Panc1 (cell line): ENCODE measurements around the gene NUTM1. TPM values are rescaled to one million over a fixed set of nuclear protein-coding genes. Genes with fewer than 3 reads are reported as not detected.

Experiments
- ATAC-seq: fragments of 200-7000 bp; cut with Tn5 transposase; 2 replicates; pipeline ENCODE4 v1.9.1; 2020; ENCODE audit warnings: mild to moderate bottlenecking, moderate library complexity
- BruUV-seq: library from RNA; stranded (reverse); fragments of 400-500 nt; replicated peaks from 2 replicates; lab custom pipeline; 2021; lab: Mats Ljungman, UMichigan
- CTCF ChIA-PET: fragments of 300-600 bp; sonication (Branson Sonifier 250); formaldehyde crosslinking; loops from one replicate; lab custom pipeline; 2022; ENCODE audit warnings: antibody characterized with exemption; lab: Charles Lee
- POLR2A ChIA-PET: fragments of 300-600 bp; sonication (Branson Sonifier 250); formaldehyde crosslinking; loops from one replicate; lab custom pipeline; 2022; ENCODE audit warnings: antibody characterized with exemption; lab: Charles Lee
- DNase-seq: peaks from one replicate; pipeline ENCODE4 v3.0.0-alpha.2; 2010; ENCODE audit warnings: low read depth, low spot score
- H3K27ac ChIP-seq: 2 replicates; pipeline ENCODE4 v1.5.1; 2011; ENCODE audit warnings: mild to moderate bottlenecking, low read length, inconsistent platforms
- H3K27me3 ChIP-seq: fragments of 200-500 bp; sonication (Bioruptor generic); 2 replicates; pipeline ENCODE4 v1.6.0; 2014; ENCODE audit warnings: low read length, inconsistent platforms; ENCODE audit not compliant: control insufficient read depth, insufficient read depth
- H3K36me3 ChIP-seq: fragments of 200-500 bp; sonication (Bioruptor generic); 2 replicates; pipeline ENCODE4 v1.5.1; 2014; ENCODE audit warnings: inconsistent platforms, mild to moderate bottlenecking, low read length, moderate library complexity; ENCODE audit not compliant: control insufficient read depth, insufficient read depth
- H3K4me1 ChIP-seq: 2 replicates; pipeline ENCODE4 v1.5.1; 2011; ENCODE audit warnings: inconsistent platforms, mild to moderate bottlenecking, low read length, moderate library complexity; ENCODE audit not compliant: control insufficient read depth, insufficient read depth
- H3K4me3 ChIP-seq, 2 experiments: 2 replicates each; pipeline ENCODE4 v1.5.1; 2011 to 2012; ENCODE audit warnings: low read depth in 2 of 2, low read length in 2 of 2, mild to moderate bottlenecking in 2 of 2, inconsistent platforms in 1 of 2, moderate library complexity in 1 of 2
- H3K9me3 ChIP-seq: fragments of 200-500 bp; sonication (Bioruptor generic); 2 replicates; pipeline ENCODE4 v1.5.1; 2014; ENCODE audit warnings: low read depth, mild to moderate bottlenecking, inconsistent platforms, low read length, moderate library complexity; ENCODE audit not compliant: control insufficient read depth, insufficient read depth
- POLR2AphosphoS5 ChIP-seq: IDR thresholded peaks from 2 replicates; pipeline ENCODE4 v1.6.1; 2012; ENCODE audit warnings: mild to moderate bottlenecking, low read depth, low read length, moderate library complexity
- SIN3A ChIP-seq: IDR thresholded peaks from 2 replicates; pipeline ENCODE4 v1.6.1; 2012; ENCODE audit warnings: low read depth, mild to moderate bottlenecking, low read length, moderate library complexity, borderline replicate concordance; ENCODE audit not compliant: insufficient read depth
- TCF7L2 ChIP-seq: IDR thresholded peaks from 2 replicates; pipeline ENCODE4 v1.6.1; 2011; ENCODE audit warnings: mild to moderate bottlenecking, low read depth, low read length, inconsistent platforms
- in situ Hi-C: cut with HindIII; loops from 2 replicates; pipeline ENCODE4 v1.10.0; 2016; ENCODE audit warnings: low sequenced_read_pairs, low pct_unique_long_range_greater_than_20kb
- intact Hi-C: fragments of 100-400 bp; cut with micrococcal nuclease; formaldehyde crosslinking; loops from one replicate; pipeline ENCODE4 v1.10.0; 2022; ENCODE audit not compliant: unreplicated experiment
- total RNA-seq: library from RNA; stranded (reverse); gene quantifications from one replicate; pipeline ENCODE4 v1.2.1, GENCODE V29; 2021; ENCODE audit not compliant: unreplicated experiment
- TF ChIP-seq, protein P1 (sequence below): fragments of 450-650 bp; IDR thresholded peaks from 2 replicates; pipeline ENCODE4 v1.5.1; 2017; ENCODE audit warnings: mild to moderate bottlenecking
- TF ChIP-seq, protein P2 (sequence below), 2 experiments: IDR thresholded peaks; 2 replicates each; pipeline ENCODE4 v1.6.1; 2011 to 2012; ENCODE audit warnings: low read depth in 2 of 2, control low read depth in 1 of 2, low read length in 1 of 2, mild to moderate bottlenecking in 1 of 2, moderate library complexity in 1 of 2; ENCODE audit not compliant: insufficient read depth in 1 of 2

Gene NUTM1
- total RNA-seq, 1 experiment from 2014 or later: 0.05 TPM

DNA sequence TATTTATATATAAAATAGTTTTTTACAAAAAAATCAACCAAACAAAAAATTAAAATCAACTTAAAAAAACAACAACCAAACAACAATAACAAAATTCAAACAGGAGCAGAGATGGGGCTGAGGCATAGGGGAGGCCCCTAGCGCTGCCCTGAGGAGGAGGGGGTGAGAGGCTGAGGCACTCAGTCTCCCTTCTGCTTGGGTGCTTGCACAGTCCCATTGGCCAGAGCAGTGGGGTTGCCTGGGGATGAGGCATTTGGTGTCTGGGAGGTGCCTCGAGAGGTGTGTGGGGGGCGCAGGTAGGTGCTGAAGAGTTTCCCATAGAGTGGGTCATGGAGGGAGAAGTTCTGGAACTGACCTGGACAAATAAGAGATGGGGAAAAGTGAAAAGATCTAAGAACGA lies 15.8 kb downstream of the NUTM1 start:
- DNase-seq (no peak), ATAC-seq (no peak)
- H3K4me3 ChIP-seq: no peak overlapping the region
- CTCF ChIA-PET: interaction anchor here (0.5 to 1.2 kb wide), 2 partner anchors 9 to 186 kb away, joined by 4 read pairs; no protein-coding TSS in a partner anchor
- TF ChIP-seq, protein P1, sequence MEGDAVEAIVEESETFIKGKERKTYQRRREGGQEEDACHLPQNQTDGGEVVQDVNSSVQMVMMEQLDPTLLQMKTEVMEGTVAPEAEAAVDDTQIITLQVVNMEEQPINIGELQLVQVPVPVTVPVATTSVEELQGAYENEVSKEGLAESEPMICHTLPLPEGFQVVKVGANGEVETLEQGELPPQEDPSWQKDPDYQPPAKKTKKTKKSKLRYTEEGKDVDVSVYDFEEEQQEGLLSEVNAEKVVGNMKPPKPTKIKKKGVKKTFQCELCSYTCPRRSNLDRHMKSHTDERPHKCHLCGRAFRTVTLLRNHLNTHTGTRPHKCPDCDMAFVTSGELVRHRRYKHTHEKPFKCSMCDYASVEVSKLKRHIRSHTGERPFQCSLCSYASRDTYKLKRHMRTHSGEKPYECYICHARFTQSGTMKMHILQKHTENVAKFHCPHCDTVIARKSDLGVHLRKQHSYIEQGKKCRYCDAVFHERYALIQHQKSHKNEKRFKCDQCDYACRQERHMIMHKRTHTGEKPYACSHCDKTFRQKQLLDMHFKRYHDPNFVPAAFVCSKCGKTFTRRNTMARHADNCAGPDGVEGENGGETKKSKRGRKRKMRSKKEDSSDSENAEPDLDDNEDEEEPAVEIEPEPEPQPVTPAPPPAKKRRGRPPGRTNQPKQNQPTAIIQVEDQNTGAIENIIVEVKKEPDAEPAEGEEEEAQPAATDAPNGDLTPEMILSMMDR: no peak
- TF ChIP-seq TCF7L2: no peak
- TF ChIP-seq SIN3A: no peak
- TF ChIP-seq POLR2AphosphoS5: no peak
- TF ChIP-seq, protein P2, sequence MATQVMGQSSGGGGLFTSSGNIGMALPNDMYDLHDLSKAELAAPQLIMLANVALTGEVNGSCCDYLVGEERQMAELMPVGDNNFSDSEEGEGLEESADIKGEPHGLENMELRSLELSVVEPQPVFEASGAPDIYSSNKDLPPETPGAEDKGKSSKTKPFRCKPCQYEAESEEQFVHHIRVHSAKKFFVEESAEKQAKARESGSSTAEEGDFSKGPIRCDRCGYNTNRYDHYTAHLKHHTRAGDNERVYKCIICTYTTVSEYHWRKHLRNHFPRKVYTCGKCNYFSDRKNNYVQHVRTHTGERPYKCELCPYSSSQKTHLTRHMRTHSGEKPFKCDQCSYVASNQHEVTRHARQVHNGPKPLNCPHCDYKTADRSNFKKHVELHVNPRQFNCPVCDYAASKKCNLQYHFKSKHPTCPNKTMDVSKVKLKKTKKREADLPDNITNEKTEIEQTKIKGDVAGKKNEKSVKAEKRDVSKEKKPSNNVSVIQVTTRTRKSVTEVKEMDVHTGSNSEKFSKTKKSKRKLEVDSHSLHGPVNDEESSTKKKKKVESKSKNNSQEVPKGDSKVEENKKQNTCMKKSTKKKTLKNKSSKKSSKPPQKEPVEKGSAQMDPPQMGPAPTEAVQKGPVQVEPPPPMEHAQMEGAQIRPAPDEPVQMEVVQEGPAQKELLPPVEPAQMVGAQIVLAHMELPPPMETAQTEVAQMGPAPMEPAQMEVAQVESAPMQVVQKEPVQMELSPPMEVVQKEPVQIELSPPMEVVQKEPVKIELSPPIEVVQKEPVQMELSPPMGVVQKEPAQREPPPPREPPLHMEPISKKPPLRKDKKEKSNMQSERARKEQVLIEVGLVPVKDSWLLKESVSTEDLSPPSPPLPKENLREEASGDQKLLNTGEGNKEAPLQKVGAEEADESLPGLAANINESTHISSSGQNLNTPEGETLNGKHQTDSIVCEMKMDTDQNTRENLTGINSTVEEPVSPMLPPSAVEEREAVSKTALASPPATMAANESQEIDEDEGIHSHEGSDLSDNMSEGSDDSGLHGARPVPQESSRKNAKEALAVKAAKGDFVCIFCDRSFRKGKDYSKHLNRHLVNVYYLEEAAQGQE (IDR thresholded peaks at IDR 0.05; ENCODE audit: insufficient read depth in 1 of 2, low read depth in 2 of 2, low read length in 1 of 2): no peak
- intact Hi-C loops (no loop called here), in situ Hi-C loops (no loop called here)
- POLR2A ChIA-PET: no interaction called here
- H3K4me1 ChIP-seq: no peaks in the 10 kb centered on the region
- H3K27ac ChIP-seq: no peak overlapping the region
- no peaks in the 10 kb centered on the region for H3K27me3 ChIP-seq
- BruUV-seq: no TSS peak
- H3K36me3 ChIP-seq: peaks cover 6% of the 10 kb centered on the region; the same call in 1 of the 2 replicates
- H3K9me3 ChIP-seq: no peaks in the 10 kb centered on the region

DNA sequence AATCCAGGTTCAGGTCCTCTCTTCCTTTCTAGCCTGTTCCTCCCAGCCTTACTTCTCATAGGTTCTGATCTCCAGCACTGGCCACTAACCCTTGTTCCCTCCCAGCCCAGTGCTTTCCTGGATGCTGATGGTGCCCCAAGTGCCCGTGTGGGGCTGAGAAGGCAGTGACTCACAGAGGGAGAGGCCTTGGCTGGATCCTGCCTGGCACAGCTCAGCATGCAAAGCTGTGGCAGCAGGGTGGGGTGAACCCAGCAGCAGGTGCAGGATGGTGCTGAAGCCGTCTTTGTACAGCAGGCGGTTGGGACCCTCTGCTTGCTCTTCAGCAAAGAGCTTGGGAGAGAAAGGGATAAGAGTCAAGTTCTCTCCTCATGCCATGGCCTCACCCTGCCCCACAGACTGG lies 16.3 kb downstream of the NUTM1 start:
- H3K4me3 ChIP-seq: no peak overlapping the region
- TSS peak; percentile 45 for BruUV-seq
- H3K4me1 ChIP-seq: no peaks in the 10 kb centered on the region
- ATAC-seq (peak; percentile 13; the same call in 1 of the 2 replicates), DNase-seq (no peak)
- intact Hi-C loops: no loop called here
- TF ChIP-seq POLR2AphosphoS5 (no peak), TCF7L2 (no peak), SIN3A (no peak)
- TF ChIP-seq, protein P1: no peak
- TF ChIP-seq, protein P2 (IDR thresholded peaks at IDR 0.05; ENCODE audit: insufficient read depth in 1 of 2, low read depth in 2 of 2, low read length in 1 of 2): no peak
- in situ Hi-C loops: no loop called here
- no peaks in the 10 kb centered on the region for H3K9me3 ChIP-seq
- no peak overlapping the region for H3K27ac ChIP-seq
- CTCF ChIA-PET: no interaction called here
- H3K27me3 ChIP-seq: no peaks in the 10 kb centered on the region
- peaks cover 8% of the 10 kb centered on the region; the same call in 1 of the 2 replicates for H3K36me3 ChIP-seq
- POLR2A ChIA-PET: no interaction called here
